Sciatic nerve (tissue), 2 donors: ENCODE results near the gene UROC1. TPM values are rescaled to one million over a fixed set of nuclear protein-coding genes. Genes with fewer than 3 reads are reported as not detected.
A peak's percentile ranks its signal among the peaks of the same experiment; 100 is the strongest.

Experiments
- ATAC-seq: fragments of 200-7000 bp; cut with Tn5 transposase; one replicate; pipeline ENCODE4 v1.9.1; 2020; ENCODE audit warnings: mild to moderate bottlenecking, moderate library complexity
- DNase-seq: peaks from one replicate; pipeline ENCODE4 v3.0.0-alpha.2; 2020; ENCODE audit warnings: low spot score
- intact Hi-C: fragments of 100-400 bp; cut with DNase I; formaldehyde crosslinking; loops from one replicate; pipeline ENCODE4 v1.14.2; 2022
- total RNA-seq: library from RNA; stranded (reverse); fragmentation: NEBNext Ultra II Directional; extraction: Animal tissue kit (Norgen Biotek cat#: 25700); gene quantifications from one replicate; pipeline ENCODE4 v1.2.1, GENCODE V29; 2021
- donor health status: DM: no; HTN: no; CAD: no.
- donor health status: DM: no; HTN: no; CAD: no.

Gene UROC1
- total RNA-seq, 1 donor from 2014 or later, result not detected

DNA sequence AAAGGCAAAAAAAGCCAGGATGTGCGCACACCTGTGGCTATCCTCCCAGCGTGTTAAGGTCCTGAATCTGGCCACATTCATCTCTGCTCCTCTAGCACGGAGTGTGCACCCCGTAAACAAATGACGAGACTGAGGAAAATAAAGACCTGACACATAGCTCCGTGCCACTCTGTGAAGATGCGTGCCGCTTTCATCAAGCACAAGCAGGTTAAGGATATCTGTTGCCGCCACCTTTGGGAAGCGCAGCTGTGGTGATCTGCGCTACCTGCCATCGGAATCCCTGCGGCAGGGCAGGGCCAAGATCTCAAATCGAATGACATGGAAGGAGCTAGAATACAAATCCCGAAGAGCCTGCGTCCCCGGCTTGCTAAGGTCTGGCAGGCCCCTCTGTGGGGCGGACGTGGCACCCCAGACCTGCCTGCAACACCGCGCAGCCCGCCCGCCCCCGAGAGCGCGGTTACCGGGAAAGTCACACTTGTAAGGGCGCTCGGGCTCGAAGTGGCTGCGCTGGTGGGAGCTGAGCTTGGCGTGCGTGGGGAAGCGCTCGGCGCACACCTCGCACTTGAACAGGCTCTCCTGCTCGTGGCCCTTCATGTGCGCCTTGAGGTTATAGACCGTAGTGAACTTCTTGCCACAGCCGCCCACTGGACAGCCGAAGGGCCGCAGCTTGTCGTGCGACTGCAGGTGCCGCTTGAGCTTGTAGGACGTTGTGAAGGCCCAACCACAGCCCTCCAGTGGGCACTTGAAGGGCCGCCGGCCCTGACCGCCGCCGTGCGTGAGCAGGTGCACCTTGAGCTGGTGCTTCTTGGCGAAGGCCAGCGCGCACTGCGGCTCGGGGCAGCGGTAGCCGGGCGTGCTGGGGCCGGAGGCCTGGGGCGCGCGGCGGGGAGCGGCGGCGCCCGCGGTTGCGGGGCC lies 42.8 kb downstream of the UROC1 start:
- ATAC-seq (no peak), DNase-seq (peak; percentile 67)
- intact Hi-C loops, result loop anchor here (1.0 kb wide), 1 partner anchor 41 kb away; no protein-coding TSS in a partner anchor

DNA sequence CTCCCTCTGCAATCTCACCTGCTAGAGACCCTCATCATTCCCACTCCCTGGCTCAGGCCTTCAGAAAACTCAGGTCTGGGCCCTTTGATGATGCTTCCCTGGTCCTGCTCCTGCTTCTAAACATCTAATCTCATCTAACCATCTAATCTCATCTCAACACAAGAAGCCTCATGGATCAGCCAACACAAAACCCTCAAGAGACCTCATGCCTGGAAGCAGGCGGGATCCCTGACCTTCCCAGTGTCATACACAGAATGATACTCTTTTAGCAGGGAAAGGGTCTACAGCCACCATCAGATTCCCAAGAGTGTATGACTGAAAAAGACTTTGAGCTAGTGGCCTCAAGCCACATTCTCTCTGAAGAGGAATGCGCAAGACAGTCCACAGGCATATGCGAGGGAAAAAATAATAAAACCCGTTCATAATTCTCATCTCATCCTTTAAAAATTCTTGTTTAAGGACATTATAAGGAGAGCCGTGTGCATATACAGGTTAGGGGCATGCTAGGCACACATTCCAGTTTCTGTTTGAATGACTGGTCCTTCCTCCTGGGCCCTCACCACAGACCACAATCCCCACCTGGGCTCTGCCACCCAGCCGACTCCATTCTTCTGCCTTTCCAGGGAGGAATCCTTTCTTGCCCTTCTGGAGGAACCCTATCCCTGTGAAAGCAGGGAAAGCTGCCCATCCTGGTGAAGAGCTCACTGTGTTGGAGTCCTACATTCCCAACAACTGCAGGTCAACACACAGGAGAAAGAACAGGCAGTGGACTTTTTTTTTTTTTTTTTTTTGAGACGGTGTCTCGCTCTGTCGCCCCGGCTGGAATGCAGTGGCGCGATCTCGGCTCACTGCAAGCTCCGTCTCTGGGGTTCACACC lies 44.0 kb downstream of the UROC1 start:
- ATAC-seq, result no peak
- no peak for DNase-seq
- intact Hi-C loops, result loop anchor here (1.0 kb wide), 1 partner anchor 40 kb away; no protein-coding TSS in a partner anchor

DNA sequence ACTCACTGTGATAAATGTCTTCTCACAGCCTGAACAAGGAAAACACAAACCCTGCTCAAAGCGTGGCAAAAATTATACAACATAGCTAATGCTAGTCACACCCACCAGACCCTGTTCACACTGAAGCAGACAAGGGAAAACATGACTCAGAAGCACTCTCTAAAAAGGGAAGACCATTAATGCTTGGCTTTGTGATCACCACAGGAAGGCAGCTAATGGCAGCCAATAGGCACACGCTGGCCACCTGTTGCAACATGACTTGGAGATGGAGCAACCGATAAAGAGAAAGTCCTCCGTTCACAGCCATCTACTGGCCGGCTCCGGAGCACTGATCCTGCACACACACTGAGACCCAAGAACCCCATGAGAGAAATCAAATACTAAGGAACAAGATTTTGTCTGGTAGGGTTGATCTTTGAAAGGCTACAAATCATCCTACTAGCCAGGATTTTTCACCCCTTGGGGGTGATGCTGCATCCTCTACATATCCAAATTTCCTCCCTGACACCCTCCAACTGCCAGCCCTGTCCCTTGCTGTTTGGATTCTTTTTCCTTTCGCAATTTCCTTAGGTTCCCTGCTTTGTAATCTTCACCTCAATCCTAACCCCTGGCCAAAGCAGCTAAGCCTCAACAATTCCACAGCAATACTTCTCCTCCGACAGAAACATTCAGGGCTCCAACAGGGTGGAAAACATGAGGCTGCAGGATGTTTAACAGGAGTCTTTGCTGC lies 45.1 kb downstream of the UROC1 start:
- intact Hi-C loops, result no loop called here
- peak; percentile 60 for ATAC-seq

DNA sequence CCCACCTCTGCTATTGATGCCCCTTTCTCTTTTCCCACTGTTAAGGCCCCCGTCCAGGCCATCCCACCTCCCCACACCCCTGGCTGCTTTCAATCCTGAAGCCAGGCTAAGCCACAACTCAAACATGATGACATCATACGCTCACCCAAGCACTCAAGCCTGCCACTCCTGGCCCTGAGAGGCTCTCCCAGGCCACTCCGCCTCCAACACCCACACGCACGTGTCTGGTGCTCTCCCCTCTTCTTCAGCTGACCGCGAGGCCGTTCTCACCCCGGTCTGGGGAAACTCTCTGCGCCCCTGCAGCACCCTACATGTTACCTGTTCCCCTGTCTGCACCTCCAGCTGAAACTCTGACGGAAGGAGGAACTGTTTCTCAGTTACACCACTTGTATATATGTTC lies 48.1 kb downstream of the UROC1 start:
- DNase-seq (peak; percentile 50), ATAC-seq (no peak)
- intact Hi-C loops, result no loop called here

More for the DNA sequence above, 45.1 kb downstream of the UROC1 start:
- DNase-seq, result peak; percentile 76

DNA sequence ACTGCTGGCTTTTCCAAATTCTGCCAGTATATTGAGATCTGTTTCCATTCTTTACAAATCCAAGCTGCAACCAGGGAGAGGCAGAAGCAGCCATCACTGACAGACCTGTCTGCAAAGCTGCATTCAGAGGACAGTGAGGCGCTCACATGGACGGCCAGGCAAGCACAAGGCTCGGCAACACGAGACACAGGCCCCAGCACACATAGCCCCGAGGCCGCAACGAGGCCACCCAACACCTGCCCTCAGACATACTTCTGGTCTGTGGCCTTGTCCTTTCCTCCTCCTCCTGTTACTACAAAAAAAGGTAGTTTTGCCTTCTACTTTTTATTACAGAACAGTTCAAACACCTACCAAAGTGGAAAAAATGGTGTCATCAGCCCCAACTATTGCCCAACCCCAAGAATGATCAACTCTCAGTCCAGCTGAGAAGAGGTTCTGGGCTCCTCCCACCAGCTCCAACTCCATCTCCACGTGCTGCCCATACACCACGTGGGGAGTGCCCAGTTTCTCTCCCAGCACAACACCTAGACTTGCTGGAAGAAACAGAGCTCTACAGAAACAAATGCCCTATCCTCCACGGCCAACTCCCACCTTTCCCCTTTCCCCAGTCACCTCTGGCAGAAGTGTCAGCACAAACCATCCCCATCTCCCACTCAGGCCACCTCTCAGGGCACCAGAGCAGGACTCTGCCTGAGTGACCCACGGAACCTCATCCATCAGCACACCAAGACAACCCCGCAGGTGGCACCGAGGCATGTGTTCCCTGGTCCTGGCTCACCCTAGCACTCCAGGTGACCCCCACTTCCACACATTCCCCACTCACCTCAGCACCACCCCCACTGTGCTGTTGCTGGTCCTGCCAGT lies 49.3 kb downstream of the UROC1 start:
- ATAC-seq (no peak), DNase-seq (peak; percentile 49)
- intact Hi-C loops, result no loop called here

DNA sequence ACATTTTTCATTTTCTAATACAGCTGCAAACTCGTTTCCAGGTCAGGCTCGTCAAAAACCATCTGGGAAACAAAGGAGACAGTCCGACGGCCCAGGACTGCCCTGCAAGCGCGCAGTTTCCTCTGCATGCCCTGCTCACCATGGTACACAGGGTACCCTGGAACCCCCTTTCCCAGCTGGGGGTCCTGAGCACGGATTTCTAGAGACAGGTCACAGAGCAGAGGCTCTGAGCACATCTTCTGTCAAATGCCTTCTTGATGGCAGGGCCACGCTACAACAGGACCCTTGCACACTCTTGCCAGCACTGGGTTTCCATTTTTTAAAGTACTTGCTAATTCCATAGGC lies 50.0 kb downstream of the UROC1 start:
- DNase-seq (peak; percentile 42), ATAC-seq (no peak)
- intact Hi-C loops, result no loop called here

DNA sequence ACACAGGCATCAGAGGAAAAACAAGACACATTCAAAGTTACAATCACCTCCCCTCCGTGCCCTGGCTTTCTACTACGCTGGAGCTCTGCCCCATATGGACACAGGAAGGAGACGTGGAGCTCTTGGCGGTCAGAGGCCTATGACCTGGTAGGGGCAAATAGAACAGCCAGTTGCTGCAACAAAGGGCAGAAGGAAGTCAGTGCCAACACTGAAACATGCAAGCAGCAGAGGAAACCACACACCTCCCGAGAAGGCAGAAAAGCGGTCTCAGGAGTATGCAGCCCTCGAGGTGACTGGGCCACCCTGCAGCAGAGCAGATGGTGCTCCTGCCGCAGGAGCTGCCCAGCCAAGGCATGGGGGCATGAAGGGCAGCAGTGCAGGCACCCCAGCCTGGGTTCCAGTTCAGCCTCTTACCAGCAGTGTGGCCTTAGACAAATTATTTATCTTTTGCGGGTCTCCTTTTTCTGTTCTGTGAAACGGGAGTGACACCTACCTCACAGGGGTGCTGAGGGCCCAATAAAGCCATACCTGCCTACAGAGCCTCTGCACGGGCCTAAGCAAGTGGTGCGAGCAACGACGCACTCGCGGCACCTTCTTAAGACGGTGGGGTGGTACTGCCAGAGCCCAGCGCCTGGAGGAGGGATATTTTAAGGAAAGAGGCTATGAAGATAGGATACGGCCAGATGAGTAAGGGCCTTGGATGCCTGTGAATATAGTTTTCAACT lies 50.5 kb downstream of the UROC1 start:
- intact Hi-C loops, result no loop called here
- ATAC-seq (no peak), DNase-seq (peak; percentile 48)

DNA sequence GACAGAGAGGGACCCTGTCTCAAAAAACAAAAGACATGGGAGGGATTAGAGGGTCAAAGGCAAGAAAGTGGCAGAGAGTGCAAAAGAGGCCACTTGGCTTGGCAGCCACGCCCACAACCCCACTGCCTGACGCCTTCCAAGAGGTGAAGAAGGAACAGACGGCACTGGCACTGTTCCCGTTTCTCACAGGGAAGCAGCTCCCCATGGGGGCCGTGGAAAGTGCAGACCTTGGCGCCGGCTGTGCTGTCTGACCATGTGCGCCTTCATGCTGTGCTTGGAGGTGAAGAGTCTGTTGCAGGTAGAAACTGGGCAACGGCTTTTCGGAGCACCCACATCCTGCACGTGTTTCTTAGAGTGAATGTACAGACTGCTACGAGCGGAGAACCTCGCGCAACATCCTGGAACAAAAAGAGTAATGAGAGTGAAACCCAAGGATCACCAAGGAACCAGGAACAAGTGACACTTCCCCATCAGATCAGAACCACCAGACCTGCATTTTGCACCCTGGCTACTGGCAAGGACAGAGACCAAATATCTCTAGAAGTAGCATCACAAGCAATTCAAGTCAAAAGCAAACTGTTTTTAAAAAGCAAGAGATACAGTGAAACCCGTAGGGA lies 51.5 kb downstream of the UROC1 start:
- ATAC-seq (no peak), DNase-seq (peak; percentile 66)
- intact Hi-C loops, result no loop called here

DNA sequence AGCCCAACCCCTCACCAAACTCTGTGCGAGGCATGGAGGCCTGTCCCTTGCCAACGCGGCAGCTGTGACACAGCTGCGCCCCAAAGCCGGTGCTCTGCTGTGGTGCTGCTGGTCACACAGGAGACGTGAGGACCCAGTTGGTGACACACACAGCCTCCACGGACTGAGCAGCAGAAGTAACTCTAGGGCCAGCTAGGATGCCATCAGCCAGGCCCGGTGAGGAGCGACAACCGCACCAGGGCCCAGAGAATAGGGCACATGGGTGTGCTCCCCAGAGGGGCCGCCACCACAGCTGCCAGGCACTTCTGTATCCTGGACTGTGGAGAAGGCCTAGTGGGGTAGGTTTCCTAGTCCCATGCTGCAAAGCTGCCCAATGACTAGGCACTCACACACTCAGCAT lies 52.6 kb downstream of the UROC1 start:
- ATAC-seq, result no peak
- intact Hi-C loops, result no loop called here
- peak; percentile 34 for DNase-seq

DNA sequence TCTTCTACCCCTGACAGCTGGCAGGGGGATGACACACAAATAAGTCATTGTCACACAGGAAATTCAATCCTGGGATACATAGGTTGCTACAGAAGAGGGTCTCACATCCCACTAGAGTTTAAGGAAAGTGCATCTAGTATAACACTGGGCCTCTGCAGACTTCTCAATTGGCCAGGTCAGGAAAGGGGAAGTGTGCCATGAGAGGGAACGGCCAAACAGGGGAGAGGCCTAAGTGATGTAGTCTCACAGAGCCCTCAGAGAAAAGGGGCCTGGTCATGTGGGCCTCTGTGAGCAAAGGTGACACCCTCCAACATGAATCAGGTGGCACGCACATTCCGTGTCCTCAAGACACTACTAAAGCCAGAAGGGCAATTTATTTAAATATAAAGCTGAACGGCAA lies 53.1 kb downstream of the UROC1 start:
- peak; percentile 37 for ATAC-seq
- DNase-seq, result peak; percentile 26
- intact Hi-C loops, result no loop called here

DNA sequence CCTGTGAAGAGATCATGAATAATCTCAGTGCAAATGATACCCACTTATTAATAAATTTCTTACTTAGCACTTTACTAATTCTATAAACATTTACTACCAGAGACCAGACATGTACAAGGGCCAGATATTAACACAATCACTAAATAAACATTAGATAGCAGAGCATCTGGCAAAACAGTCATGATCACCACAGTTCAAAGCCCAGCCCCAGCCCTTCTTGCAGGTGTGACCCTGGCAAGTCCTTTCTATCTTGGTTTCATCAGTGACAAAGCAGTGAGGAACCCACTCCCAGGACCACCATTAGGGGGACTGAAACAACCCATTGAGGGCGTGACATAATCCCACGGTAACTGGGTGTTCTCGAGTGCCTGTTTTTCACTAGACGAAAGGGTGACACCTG lies 53.5 kb downstream of the UROC1 start:
- ATAC-seq, result no peak
- peak; percentile 27 for DNase-seq
- intact Hi-C loops, result no loop called here

DNA sequence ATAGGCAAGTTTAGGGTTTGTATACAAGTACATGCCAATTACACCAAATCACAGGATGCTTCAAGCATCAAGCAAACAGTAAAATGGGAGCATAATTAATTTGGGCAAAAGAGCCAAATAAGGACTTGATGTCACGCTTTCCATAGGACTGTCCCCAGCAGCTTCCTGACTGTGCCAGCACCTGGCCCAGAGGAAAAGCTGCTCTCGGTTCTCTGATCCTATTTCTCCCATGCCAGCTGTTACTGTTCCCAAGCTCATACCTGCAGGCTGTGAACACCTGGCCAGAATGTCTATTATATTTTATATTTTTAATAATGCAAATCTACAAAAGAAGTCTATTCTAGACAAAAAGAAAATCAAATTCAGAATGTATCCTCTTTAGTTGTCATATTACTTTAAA lies 54.1 kb downstream of the UROC1 start:
- peak; percentile 3 for DNase-seq
- intact Hi-C loops, result no loop called here
- ATAC-seq, result no peak

DNA sequence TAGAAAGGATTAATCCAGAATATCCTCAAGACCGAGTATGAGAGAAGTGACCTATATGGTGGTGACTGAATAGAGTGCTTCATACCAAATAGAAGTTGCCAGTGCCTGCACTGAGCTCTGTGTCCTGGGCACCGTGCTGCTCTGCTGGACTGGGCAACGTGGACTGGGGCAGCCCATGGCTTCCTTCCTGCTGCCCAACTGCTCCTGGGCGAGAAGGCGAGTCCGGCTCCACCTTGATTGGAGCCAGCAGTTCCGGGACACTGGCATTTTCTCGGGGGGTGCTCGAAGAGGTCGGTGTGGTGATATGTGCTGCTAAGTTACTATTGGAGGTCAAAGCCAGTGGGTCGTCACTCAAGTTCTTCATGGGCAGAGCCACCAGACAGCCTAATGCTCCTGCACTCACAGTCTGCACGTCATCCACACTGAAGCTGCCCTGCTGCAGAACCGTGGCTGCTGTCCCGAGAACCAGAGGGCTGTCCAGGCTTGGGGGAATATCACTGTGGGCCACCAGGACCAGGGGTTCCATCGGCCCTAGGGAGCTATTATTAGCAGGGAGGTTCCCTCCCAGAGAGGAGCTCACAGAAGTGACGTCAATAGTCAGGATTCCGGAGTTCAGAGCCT lies 56.0 kb downstream of the UROC1 start:
- DNase-seq, result peak; percentile 35
- intact Hi-C loops, result no loop called here
- no peak for ATAC-seq

DNA sequence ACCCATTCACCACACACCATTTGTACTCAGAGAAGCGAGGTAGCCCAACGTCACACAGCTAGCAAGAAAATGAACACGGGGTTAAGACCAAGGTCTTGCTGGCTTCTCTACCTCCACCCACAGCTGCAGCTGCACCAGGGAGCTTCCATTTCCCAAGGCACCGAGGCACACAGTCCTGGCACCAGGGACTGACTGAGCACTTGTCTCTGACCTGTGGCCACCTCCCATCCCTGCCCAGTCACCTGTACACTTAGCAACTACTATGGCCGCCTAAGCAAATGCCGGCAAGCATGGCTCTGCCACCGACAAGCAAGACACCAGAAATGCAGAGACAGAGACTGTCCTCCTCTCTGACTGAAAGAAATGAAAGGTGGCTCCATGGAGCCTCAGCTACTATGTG lies 57.2 kb downstream of the UROC1 start:
- no peak for ATAC-seq
- peak; percentile 15 for DNase-seq
- intact Hi-C loops, result no loop called here

DNA sequence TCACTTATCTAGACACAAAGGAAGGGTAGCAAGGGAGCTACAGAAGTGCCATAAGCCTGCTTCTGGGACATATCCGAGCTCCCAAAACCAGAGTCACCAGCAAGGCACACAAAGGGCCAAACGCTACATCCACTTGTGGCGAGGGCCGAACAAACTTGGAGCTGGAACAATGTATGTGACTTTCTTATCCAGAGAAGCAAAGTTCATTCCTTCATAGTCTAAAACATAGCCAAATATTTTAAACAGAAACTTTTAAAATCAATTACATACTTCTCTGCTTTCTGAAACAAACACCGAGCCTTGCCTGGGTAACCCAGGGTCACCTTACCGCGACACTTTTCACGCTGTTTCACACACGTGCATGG lies 57.8 kb downstream of the UROC1 start:
- intact Hi-C loops, result no loop called here
- ATAC-seq, result no peak
- DNase-seq, result peak; percentile 17

DNA sequence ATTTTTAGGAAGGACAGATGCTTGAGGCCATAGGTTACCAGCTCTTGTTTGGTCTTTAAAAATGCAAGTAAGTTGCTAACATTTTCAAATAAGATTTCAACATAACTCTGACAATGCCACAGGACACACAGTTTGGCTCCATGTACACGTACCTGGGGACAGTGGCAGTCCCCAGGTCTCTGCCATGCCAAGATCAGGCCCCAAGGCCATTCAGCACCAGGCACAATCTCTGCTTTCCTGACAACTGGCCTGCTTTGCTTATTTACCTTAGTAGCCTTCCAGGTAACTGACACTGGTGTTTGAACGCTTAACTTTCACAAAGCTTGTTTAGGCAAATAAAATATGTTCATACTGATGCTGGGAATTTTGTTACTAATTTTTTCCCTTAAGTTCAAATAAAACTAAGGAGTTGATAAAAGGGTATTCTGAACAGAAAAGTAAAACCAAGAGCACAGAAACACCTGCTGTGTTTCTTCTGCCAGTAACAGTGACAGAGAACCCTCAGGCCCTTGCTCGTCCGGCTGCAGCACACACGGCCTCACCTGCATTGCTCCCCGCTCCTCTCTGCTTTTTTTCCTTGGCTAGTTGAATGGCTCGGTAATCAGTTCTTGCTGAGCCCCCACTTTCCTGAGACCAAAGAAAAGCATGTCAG lies 58.3 kb downstream of the UROC1 start:
- intact Hi-C loops, result no loop called here
- no peak for ATAC-seq
- peak; percentile 22 for DNase-seq
